Iris pigment epithelial cell (primary cell): Measurements from ENCODE around the gene TACR1.
"Not testable (repeated sequence)": the region's sequence is repeated elsewhere in the genome, so short reads cannot be mapped to it uniquely, and the experiment has no call there.

Experiments
- DNase-seq: peaks from one replicate; pipeline ENCODE4 v3.0.0-alpha.2; 2011; ENCODE audit warnings: low read depth

Gene TACR1, protein sequence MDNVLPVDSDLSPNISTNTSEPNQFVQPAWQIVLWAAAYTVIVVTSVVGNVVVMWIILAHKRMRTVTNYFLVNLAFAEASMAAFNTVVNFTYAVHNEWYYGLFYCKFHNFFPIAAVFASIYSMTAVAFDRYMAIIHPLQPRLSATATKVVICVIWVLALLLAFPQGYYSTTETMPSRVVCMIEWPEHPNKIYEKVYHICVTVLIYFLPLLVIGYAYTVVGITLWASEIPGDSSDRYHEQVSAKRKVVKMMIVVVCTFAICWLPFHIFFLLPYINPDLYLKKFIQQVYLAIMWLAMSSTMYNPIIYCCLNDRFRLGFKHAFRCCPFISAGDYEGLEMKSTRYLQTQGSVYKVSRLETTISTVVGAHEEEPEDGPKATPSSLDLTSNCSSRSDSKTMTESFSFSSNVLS

DNA sequence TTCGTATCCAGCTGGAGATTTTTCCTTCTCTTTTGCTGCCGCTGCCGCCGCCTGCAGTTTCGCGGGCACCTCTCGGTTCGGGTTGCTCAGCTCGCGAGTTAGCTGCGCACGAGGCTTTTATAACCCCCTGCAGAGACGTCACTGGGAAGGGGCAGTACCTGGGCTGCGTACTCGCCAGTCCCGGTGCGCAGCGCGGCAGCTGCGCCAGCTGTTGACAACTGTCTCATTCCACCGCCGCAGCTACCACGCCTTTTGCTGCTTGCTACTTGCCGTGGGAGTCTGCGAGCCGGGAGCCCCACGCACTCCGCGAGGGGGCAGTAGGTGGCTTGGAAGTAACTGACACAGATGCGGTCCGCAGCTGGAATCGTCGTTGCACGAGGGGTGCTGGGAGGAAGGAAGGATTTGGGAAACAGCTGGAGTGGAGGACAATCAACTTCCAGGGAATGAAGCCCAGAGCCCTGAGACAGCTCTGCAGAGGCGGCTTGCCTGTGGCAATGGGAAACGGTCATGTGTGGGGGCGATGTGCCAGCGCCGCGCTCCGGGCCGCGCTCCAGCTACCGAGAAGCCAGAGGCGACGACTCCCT lies at the start of gene TACR1:
Gene TACR1, minus strand, starts transcription at position 93 of the 584 bp plus-strand sequence. CDS start 586 bp downstream, outside the sequence.
- peak; percentile 59 for DNase-seq

DNA sequence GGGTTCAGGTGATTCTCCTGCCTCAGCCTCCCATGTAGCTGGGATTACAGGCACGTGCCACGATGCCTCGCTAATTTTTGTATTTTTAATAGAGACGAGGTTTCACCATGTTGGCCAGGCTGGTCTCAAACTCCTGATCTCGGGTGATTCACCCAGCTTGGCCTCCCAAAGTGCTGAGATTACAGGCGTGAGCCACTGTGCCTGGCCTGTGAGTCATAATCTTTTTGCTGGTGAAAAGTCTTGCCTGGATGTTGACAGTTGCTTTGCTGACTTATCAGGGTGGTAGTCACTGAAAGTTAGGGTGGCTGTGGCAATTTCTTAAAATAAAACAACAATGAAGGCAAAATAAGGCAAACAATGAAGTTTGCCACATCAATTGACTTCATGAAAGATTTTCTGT lies 49.3 kb upstream of the TACR1 start:
- not testable (repeated sequence) for DNase-seq

DNA sequence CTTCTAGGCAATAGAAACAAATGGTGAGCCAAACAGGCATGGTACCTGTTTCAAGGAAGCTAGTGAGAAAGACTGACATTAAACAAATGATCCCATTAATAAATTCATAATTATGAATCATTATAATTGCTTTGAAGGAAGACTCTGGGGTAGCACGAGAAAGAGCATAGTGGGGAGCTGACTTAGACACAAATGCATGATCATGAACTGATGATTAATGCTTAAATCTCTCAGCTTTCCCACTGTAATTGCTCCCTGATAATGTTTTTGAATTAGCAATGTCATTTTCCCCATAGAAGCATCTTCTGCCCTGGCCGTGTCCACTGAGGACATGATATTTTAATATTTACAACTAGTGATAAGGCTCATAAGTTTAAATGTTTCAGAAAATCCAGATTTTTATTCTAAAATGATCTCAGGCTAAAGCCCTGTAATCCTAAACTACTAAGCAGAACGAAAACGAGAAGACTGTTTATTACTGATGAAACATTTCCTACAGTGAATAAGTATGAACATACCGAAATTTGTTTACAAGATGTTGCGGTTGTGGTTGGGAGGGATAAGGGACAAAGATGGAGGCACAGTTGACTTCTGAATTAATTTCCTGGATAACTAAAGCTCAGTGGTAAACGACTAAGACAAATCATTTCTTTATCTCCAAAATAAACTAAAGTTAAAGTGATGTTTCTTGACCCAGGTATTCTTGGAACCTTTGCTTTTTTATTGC lies 47.3 kb upstream of the TACR1 start:
- DNase-seq, result peak; percentile 57

GRCh38 chr2:75243219-75243618 lies 43.9 kb upstream of the TACR1 start:
- DNase-seq, result no peak

- DNase-seq, result peak; percentile 54
Measured at GRCh38 chr2:75241696-75242095, 42.4 kb upstream of the TACR1 start.

DNA sequence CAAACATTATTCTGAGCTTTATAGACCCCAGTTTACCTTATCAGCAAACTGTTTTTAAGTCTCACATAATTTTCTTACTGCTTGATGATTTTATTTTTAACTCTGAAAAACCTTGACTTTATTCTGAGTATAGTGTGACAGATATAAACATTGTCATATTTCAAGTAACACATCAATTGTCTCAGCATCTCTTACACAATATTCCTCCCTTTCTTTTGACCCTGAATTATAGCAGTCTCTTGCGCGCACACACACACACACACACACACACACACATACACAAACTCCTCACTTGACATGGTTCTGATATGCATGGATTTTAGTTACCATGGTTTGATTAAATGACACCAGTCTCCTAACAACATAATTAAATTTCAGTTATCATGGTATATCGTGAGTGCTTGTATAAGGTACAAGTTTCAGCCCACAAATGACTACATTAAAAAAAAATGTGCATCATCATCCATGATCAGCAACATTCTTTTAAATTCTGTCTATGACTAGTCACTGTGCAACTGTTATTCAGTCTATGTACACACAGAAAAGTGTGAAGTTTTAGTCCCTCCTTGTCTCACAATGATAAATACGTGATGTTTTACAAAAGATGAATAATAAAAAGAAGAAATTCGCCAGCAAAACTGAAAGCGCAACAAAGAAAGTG lies 39.5 kb upstream of the TACR1 start:
- DNase-seq, result peak; percentile 87

GRCh38 chr2:75237296-75237695 lies 38.0 kb upstream of the TACR1 start:
- DNase-seq, result no peak

GRCh38 chr2:75233965-75234364 lies 34.6 kb upstream of the TACR1 start:
- no peak for DNase-seq

DNA sequence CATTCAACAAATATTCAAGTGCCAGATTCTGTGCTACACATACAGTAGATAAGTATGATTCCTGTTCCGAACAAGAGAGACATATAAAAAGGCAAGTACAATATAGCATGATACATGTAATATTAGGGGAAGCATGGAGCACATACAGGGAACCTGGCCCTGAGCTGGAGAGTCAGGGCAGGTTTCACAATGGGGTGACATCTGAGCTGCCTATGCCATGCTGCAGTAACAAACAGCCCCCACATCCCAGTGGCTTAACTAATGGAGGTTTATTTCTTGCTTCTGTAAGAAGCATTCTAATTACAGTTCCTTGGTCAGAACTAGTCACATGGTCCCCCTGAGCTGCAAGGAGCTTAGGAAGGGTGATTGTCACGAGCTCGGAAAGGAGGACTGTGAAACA lies 27.3 kb upstream of the TACR1 start:
- DNase-seq, result no peak

GRCh38 chr2:75226099-75226498 lies 26.8 kb upstream of the TACR1 start:
- DNase-seq, result no peak

GRCh38 chr2:75224636-75225094 lies 25.3 kb upstream of the TACR1 start:
- DNase-seq, result no peak

- no peak for DNase-seq
Measured at GRCh38 chr2:75222527-75222926, 23.2 kb upstream of the TACR1 start.

DNA sequence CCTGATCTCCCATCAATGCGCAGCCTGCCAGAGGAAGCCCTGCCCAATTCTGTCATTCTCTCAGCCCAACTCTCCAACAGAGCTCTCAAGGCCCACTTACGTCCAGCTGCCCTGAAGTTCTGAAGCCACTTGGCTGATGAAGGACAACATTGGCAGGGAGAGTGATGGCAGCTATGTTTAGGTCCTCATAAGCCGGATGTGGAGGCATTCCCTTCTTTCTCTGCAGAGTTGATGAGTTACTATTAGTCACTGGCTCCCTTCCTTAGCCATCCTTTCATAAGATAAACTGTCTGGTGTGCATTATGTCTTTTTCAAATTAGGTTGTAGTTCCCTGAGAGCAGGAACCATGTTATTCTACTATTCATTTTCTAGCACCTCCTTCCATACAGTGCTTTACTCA lies 22.5 kb upstream of the TACR1 start:
- peak; percentile 66 for DNase-seq

DNA sequence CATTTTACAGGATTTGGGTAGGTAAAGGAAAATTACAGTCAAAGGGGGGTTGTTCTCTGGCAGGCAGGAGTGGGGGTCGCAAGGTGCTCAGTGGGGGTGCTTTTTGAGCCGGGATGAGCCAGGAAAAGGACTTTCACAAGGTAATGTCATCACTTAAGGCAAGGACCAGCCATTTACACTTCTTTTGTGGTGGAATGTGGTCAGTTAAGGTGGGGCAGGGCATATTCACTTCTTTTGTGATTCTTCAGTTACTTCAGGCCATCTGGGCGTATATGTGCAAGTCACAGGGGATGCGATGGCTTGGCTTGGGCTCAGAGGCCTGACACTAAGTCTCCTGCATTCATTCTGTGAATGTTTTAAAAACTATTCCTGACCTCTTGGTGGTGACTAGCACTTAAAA lies 19.9 kb upstream of the TACR1 start:
- DNase-seq, result not testable (repeated sequence)

DNA sequence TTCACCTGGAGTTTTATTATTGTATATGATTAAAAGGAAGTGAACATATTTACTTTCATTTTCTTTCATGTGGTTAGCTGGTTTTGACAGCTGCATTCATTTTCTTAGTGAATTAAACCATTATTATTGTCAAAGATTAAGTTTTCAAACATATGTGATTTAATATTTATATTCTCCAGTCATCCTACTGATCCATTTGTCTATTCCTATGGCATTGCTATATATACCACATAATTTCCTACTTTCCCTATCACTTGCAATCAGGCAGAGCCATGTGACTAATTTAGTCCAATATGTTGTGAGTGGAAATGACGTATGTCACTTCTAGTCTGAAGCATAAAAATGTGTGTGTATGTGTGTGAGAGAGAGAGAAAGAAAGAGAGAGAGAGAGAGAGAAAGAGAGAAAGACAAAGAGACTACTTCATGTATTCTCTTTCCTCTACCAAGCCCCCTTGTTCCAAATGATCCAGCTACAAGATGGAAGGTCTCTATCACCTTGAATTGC lies 12.0 kb upstream of the TACR1 start:
- no peak for DNase-seq

DNA sequence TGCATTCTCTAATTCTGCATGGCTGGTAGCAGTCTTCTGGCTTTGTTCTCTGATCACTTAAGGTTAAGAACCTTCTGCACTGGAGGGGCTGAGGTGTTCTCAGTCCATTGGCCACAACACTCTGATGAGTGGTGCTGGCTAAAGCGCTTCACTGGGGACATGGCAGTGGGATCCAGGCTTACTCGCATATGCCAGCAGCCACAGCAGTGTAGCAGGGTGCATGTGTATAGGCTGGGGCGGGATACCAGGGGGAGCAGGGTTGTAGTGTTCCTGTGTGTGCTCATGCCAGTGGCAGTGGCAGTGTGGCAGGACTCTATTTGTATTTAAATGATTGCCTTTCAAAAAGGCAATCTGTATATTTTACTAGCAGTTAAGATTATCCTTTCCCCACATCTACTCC lies 11.1 kb upstream of the TACR1 start:
- no peak for DNase-seq

DNA sequence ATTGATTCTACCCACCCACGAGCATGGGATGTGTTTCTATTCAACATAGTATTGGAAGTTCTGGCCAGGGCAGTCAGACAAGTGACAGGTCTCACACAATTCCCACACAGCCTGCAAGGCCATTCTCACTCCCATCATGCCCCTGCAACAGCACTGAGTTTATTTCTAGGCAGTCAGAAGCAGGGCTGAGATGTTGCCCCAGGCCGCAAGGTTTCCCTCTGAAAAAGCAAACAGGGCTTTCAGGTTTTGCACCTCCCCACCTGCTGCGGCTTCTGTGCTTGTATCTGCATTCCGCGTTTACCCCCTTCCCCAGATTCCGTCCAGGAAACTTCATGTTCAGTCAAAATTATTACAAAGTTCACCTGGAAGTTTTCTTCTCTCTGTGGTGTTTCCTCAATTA lies 9.4 kb upstream of the TACR1 start:
- DNase-seq, result no peak

DNA sequence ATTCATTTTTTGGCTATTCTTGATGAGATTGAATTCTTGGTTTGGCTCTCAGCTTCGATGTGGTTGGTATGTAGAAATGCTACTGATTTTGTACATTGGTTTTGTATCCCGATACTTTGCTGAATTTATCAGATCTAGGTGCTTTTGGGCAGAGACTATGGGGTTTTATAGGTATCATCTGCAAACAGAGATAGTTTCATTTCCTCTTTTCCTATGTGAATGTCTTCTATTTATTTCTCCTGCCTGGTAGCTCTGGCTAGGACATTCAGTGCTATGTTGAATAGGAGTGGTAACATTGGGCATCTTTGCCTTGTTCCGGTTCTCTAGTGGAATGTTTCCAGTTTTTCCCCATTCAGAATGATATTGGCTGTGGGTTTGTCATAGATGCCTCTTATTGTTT lies 5.5 kb upstream of the TACR1 start:
- DNase-seq, result no peak

GRCh38 chr2:75202359-75202758 lies 3.0 kb upstream of the TACR1 start:
- DNase-seq, result no peak

DNA sequence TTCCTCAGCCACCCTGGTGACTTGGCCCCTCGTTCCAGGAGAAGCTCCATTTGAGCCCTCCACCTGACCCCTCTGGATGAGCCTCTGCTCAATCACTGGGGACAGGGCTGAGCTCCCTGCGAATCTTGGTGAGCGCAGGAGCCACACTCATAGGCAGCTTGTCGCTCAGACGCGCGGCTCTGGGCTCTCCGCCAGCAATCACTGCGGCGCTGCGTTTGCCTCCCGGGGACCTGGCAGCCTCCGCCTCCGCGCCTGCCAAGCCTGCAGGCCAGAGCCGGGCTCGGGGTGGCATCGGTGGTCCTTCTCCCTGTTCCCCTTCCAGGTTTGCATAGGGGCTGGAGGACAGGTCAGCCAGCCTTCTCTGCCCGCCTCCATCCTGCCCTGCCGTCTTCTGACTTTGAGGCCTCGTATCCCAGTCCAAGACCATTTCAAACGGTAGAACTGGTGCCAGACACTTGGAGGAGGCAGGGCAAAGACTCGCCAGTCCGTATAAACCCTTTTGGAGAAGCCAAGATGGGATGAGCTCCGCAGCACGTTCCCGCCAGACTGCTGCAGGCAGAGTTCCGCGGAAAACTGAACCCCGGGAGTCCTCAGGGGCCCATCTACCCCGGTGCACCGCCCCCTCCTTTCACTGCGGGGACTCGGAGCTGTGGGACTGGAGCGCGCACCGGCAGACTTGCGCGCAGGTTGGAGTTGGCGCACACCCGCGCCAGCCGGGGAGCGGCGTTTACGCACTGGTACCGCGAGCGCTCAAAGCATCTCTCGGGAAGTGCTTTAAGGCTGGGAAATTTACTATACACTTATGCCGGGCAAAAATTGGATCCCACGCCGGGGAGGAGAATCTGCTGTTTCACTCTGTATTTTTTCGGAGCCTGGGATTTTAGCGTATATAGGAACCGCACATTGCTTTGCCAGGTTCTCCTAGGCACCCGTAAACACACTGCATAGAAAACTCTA lies 1.1 kb upstream of the TACR1 start:
- DNase-seq, result peak; percentile 34

GRCh38 chr2:75195076-75195691 lies 4.1 kb downstream of the TACR1 start:
- DNase-seq, result no peak
